ENCODE measurements around the gene ABCA5.
"Not testable (repeated sequence)": the region's sequence is repeated elsewhere in the genome, so short reads cannot be mapped to it uniquely, and the experiment has no call there.

ABCA5 gene

GRCh38 chr17:69314246-69315065, 12.5 kb downstream of the ABCA5 start:
- Histone ChIP-seq H3K36me3 (ENCODE audit: insufficient read depth, low read length) (no peaks in the 10 kb centered on the region), H3K9me3 (ENCODE audit: low read length) (no peaks in the 10 kb centered on the region), H3K27me3 (ENCODE audit: insufficient read depth, low read length) (no peaks in the 10 kb centered on the region), H3K4me1 (ENCODE audit: insufficient read depth, low read length) (peaks cover 13% of the 10 kb centered on the region), H2AFZ (ENCODE audit: low read depth, low read length) (peak overlapping the region; percentile 63), H3K4me3 (ENCODE audit: low read length) (peak overlapping the region; percentile 48)

DNA sequence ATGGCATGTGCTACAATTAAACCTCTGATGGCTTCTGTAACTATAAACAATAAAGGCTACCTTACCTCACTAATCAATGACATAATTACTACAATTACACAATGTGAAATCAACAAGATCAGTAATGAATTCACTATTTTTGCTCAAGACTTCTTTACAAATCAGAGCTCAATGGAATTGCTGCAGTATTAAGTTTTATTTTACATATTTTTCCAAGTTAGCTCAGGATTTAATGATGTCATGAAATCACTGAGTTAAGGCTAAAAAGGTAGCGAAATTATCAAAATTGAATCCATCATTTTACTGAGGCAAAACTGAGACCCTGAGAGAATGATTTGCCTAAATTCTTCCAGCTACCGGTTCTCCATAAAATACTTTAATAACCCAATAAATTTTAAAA, 21.8 kb downstream of the ABCA5 start:
- peaks cover 3% of the 10 kb centered on the region for H3K36me3 ChIP-seq (ENCODE audit: insufficient read depth, low read length)
- no peak overlapping the region for H2AFZ ChIP-seq (ENCODE audit: low read depth, low read length)
- no peaks in the 10 kb centered on the region for H3K4me1 ChIP-seq (ENCODE audit: insufficient read depth, low read length)
- H3K4me3 ChIP-seq (ENCODE audit: low read length), result no peak overlapping the region
- H3K9me3 ChIP-seq (ENCODE audit: low read length), result peaks cover under 1% of the 10 kb centered on the region
- H3K27me3 ChIP-seq (ENCODE audit: insufficient read depth, low read length), result no peaks in the 10 kb centered on the region

DNA sequence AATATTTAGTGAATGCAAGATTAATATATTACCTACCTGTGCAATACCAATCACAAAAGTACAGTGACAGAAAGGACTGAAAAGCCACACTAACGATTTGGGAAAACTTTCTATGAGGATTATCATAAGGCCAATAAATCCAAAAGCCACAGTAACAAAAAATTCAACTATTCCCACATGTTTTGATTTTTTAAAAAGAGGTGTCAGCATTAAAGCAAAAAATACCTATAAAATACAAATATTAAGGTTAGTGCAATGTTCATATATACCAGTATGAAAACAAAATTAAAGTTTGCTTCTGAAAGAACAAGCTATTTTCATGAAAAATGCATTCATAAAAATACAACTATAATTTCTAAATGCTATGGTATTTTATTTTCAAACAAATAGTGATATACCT, 24.3 kb downstream of the ABCA5 start:
- Histone ChIP-seq H2AFZ (ENCODE audit: low read depth, low read length) (no peak overlapping the region), H3K36me3 (ENCODE audit: insufficient read depth, low read length) (no peaks in the 10 kb centered on the region), H3K4me1 (ENCODE audit: insufficient read depth, low read length) (no peaks in the 10 kb centered on the region), H3K9me3 (ENCODE audit: low read length) (peaks cover 2% of the 10 kb centered on the region), H3K4me3 (ENCODE audit: low read length) (no peak overlapping the region), H3K27me3 (ENCODE audit: insufficient read depth, low read length) (no peaks in the 10 kb centered on the region)

DNA sequence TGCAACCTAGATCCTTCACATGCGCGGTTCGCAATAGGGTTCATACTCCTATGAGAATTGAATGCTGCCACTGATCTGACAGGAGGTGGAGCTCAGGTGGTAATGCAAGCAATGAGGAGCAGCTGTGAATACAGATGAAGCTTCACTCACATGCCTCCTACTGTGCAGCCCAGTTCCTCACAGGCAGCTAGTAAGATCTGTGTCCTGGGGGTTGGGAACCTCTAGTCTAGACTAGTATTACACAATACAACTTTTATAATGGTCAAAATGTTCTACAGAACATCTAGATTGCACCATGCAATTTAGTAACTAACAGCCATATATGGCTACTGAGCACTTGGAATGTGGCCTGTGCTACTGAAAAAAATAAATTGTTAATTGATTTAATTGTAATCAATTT, 26.7 kb downstream of the ABCA5 start:
- Histone ChIP-seq H3K4me3 (ENCODE audit: low read length) (no peak overlapping the region), H3K27me3 (ENCODE audit: insufficient read depth, low read length) (no peaks in the 10 kb centered on the region), H2AFZ (ENCODE audit: low read depth, low read length) (no peak overlapping the region), H3K4me1 (ENCODE audit: insufficient read depth, low read length) (no peaks in the 10 kb centered on the region), H3K9me3 (ENCODE audit: low read length) (peaks cover 2% of the 10 kb centered on the region), H3K36me3 (ENCODE audit: insufficient read depth, low read length) (peaks cover 2% of the 10 kb centered on the region)

DNA sequence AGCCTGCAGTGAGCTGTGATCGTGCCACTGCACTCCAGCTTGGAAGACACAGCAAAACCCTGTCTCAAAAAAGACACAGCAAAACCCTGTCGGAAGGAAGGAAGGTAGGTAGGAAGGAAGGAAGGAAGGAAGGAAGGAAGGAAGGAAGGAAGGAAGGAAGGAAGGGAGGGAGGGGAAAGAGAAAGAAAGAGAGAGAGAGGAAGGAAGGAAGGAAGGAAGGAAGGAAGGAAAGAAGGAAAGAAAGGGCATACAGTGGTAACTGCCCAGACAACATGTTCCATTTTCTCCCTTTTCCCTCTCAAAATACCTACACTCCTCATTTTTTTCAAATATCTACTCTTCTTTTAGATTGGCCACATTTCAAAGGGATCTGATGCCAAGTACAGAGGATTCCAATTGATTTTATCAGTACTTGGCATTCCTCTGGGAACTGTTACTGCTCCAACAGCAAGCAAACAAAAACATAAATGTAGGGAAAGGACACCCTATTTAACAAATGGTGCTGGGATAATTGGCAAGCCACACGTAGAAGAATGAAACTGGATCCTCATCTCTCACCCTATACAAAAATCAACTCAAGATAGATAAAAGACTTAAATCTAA, 28.7 kb downstream of the ABCA5 start:
- H2AFZ ChIP-seq (ENCODE audit: low read depth, low read length); H3K36me3 ChIP-seq (ENCODE audit: insufficient read depth, low read length); H3K9me3 ChIP-seq (ENCODE audit: low read length); H3K27me3 ChIP-seq (ENCODE audit: insufficient read depth, low read length); H3K4me3 ChIP-seq (ENCODE audit: low read length); H3K4me1 ChIP-seq (ENCODE audit: insufficient read depth, low read length): not testable (repeated sequence)

DNA sequence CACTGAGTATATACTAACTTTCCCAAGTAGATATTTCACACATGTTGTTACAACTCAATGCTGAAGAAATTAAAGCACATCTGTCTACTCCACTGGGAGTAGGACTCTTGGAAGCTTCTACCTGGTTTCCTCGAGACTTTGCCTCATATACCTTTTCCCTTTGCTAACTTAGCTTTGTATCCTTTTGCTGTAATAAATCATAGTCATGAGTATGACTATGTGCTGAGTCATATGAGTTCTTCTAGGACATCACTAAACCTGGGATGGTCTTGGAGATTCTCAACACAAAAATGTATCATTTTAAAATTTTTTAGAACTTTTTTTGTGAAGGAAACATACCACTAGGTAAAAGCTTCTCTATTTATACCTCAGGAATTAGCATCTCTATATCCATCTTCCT, 39.8 kb downstream of the ABCA5 start:
- no peaks in the 10 kb centered on the region for H3K9me3 ChIP-seq (ENCODE audit: low read length)
- H3K36me3 ChIP-seq (ENCODE audit: insufficient read depth, low read length), result peaks cover 8% of the 10 kb centered on the region
- H3K4me3 ChIP-seq (ENCODE audit: low read length), result no peak overlapping the region
- no peak overlapping the region for H2AFZ ChIP-seq (ENCODE audit: low read depth, low read length)
- H3K27me3 ChIP-seq (ENCODE audit: insufficient read depth, low read length), result no peaks in the 10 kb centered on the region
- H3K4me1 ChIP-seq (ENCODE audit: insufficient read depth, low read length), result no peaks in the 10 kb centered on the region

DNA sequence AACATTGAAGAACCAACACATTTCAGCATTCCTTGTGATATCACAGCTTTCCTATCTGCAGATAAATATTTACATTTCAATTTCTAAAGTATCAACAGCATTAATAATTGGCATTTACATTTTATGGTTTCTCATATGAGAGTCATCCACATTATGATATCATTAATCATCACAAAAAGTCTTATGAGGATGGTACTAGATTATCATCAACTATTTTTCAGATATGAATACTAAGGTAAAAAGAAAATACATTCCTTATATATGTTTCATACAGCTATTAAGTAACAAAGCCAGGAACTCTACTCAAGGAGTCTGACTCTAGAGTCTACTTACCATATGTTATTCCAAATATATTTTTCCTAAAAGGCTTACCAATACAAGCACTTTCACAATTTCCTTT, 40.7 kb downstream of the ABCA5 start:
- no peaks in the 10 kb centered on the region for H3K4me1 ChIP-seq (ENCODE audit: insufficient read depth, low read length)
- H3K36me3 ChIP-seq (ENCODE audit: insufficient read depth, low read length), result peaks cover 8% of the 10 kb centered on the region
- H2AFZ ChIP-seq (ENCODE audit: low read depth, low read length), result no peak overlapping the region
- no peaks in the 10 kb centered on the region for H3K27me3 ChIP-seq (ENCODE audit: insufficient read depth, low read length)
- H3K4me3 ChIP-seq (ENCODE audit: low read length), result no peak overlapping the region
- no peaks in the 10 kb centered on the region for H3K9me3 ChIP-seq (ENCODE audit: low read length)

DNA sequence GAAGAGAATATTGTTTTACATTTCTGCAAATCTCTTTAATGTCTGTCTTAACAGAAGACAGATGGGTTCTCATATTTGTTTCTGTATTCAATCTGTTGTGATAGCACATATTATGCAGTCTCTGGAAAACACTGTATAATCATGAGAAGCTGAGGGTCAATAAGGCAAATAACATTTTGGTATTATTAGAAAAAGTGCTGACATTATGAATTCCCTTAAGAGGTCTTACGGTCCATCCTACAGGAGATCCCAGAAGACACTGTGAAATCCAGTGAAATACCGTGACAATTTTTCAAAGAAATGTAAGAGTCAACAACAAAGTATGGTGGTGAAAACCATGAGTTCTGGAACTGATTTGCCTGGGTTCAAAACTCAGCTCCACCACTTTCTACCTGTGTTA, 42.3 kb downstream of the ABCA5 start:
- no peak overlapping the region for H2AFZ ChIP-seq (ENCODE audit: low read depth, low read length)
- no peaks in the 10 kb centered on the region for H3K9me3 ChIP-seq (ENCODE audit: low read length)
- no peak overlapping the region for H3K4me3 ChIP-seq (ENCODE audit: low read length)
- peaks cover 8% of the 10 kb centered on the region for H3K36me3 ChIP-seq (ENCODE audit: insufficient read depth, low read length)
- H3K27me3 ChIP-seq (ENCODE audit: insufficient read depth, low read length), result no peaks in the 10 kb centered on the region
- H3K4me1 ChIP-seq (ENCODE audit: insufficient read depth, low read length), result no peaks in the 10 kb centered on the region

DNA sequence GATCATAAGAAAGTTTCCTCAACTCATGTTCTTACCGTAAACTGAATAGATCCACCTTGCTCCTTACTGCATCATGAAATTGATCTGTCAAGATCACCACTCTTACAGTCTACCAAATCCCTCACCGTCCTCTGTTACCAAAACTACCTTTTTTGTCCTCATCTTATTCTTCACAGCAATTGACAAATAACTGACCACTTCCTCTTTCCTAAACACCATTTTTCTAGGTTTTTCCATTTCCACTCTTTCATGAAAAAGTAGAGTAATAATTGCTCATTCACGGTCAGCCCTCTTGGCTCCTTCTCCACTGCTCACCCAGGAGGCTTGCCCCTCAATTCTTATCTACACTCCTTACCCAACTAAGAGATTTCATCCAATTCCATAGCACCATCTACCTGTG, 44.9 kb downstream of the ABCA5 start:
- no peaks in the 10 kb centered on the region for H3K4me1 ChIP-seq (ENCODE audit: insufficient read depth, low read length)
- H3K4me3 ChIP-seq (ENCODE audit: low read length), result no peak overlapping the region
- peaks cover 6% of the 10 kb centered on the region for H3K36me3 ChIP-seq (ENCODE audit: insufficient read depth, low read length)
- no peaks in the 10 kb centered on the region for H3K27me3 ChIP-seq (ENCODE audit: insufficient read depth, low read length)
- H2AFZ ChIP-seq (ENCODE audit: low read depth, low read length), result no peak overlapping the region
- no peaks in the 10 kb centered on the region for H3K9me3 ChIP-seq (ENCODE audit: low read length)

GRCh38 chr17:69276279-69276678, 50.7 kb downstream of the ABCA5 start:
- not testable (repeated sequence) for H3K36me3 ChIP-seq (ENCODE audit: insufficient read depth, low read length); H3K4me1 ChIP-seq (ENCODE audit: insufficient read depth, low read length); H3K27me3 ChIP-seq (ENCODE audit: insufficient read depth, low read length); H3K9me3 ChIP-seq (ENCODE audit: low read length); H2AFZ ChIP-seq (ENCODE audit: low read depth, low read length); H3K4me3 ChIP-seq (ENCODE audit: low read length)

GRCh38 chr17:69275751-69276150, 51.2 kb downstream of the ABCA5 start:
- no peaks in the 10 kb centered on the region for H3K4me1 ChIP-seq (ENCODE audit: insufficient read depth, low read length)
- H3K9me3 ChIP-seq (ENCODE audit: low read length), result no peaks in the 10 kb centered on the region
- H3K36me3 ChIP-seq (ENCODE audit: insufficient read depth, low read length), result no peaks in the 10 kb centered on the region
- H3K27me3 ChIP-seq (ENCODE audit: insufficient read depth, low read length), result no peaks in the 10 kb centered on the region
- no peak overlapping the region for H3K4me3 ChIP-seq (ENCODE audit: low read length)
- no peak overlapping the region for H2AFZ ChIP-seq (ENCODE audit: low read depth, low read length)

DNA sequence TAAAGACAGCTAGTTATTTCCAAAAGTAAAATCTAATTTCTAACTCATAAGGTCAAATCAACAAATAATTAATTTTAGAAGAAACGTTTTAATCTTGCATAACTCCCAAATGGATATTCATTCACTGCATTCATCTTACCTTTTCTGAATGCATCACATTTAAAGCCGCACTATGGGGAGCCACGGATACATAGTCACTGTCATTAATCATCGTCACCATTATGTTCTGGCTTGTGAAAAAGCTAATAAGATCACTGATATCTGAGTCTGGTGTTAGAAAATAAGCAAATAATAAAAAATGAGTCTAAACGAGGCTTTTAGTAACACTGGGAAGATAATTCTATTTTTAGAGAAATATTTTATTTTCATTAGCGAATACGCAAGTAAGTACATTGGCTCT, 55.9 kb downstream of the ABCA5 start:
- H3K27me3 ChIP-seq (ENCODE audit: insufficient read depth, low read length), result no peaks in the 10 kb centered on the region
- H3K9me3 ChIP-seq (ENCODE audit: low read length), result no peaks in the 10 kb centered on the region
- no peaks in the 10 kb centered on the region for H3K36me3 ChIP-seq (ENCODE audit: insufficient read depth, low read length)
- no peak overlapping the region for H2AFZ ChIP-seq (ENCODE audit: low read depth, low read length)
- H3K4me1 ChIP-seq (ENCODE audit: insufficient read depth, low read length), result no peaks in the 10 kb centered on the region
- no peak overlapping the region for H3K4me3 ChIP-seq (ENCODE audit: low read length)

DNA sequence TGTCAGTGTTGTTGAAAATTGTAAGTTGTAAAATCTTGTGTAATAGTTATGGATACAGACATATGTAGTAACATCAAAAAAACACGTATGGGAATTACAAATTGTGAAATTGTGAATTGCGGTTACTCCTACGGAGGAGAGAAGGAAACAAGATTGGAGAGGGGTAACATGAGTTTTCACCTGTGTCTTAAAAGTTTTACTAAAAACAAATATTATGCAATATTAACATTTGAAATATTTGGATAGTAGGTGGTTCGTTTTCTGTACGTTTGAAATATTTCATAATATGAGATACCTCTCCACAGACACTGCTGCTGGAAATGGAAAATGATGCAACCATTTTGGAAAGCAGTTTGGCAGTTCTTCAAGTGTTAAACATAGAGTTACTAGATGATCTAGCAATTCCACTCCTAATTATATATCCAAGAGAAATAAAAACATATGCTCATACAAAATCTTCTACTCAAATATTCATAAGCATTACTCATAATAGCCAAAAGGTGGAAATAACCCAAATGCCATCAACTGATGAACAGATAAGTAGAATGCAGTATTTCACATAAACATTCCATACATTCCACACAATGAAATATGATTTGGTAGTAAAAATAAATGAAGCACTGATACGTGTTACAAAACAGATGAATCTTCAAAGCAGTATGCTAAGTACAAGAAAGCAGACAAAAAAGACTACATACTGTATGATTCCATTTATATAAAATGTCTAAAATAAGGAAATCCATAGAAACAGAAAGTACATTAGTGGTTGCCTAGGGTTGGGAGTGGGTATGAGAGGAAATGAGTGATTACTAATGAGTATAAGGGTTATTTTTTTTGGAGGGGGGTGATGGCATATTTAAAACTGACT, 57.6 kb downstream of the ABCA5 start:
- no peak overlapping the region for H3K4me3 ChIP-seq (ENCODE audit: low read length)
- H3K27me3 ChIP-seq (ENCODE audit: insufficient read depth, low read length), result no peaks in the 10 kb centered on the region
- no peaks in the 10 kb centered on the region for H3K4me1 ChIP-seq (ENCODE audit: insufficient read depth, low read length)
- H2AFZ ChIP-seq (ENCODE audit: low read depth, low read length), result no peak overlapping the region
- H3K9me3 ChIP-seq (ENCODE audit: low read length), result no peaks in the 10 kb centered on the region
- no peaks in the 10 kb centered on the region for H3K36me3 ChIP-seq (ENCODE audit: insufficient read depth, low read length)
